Measurements from ENCODE around the gene COL5A1. TPM values are rescaled to one million over a fixed set of nuclear protein-coding genes. Genes with fewer than 3 reads are reported as not detected.
"Not testable (repeated sequence)": the region's sequence is repeated elsewhere in the genome, so short reads cannot be mapped to it uniquely, and the experiment has no call there.

Gene COL5A1
- total RNA-seq, 1 donor from 2014 or later, result 0.14 TPM

DNA sequence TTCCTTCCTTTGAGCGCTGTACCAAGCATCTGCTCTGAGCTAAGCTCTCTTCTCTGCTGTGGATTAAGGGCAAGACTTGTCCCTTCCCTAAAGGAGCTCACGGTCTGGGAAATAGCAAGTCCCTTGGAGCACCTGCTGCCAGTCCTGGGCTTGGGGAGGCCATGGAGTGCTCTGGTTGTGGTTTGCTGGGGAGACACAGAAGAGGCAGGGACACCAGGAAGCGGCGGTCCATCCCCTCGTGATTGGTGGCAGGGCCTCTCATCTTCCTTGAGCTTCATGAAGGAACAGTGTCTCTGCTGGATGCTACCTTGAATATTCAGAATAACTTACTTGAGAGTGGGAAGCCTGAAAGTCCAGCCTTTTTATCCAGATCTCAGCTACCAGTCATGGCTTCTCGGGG is 35.3 kb downstream of the COL5A1 start:
- intact Hi-C loops (cut with micrococcal nuclease), result no loop called here

DNA sequence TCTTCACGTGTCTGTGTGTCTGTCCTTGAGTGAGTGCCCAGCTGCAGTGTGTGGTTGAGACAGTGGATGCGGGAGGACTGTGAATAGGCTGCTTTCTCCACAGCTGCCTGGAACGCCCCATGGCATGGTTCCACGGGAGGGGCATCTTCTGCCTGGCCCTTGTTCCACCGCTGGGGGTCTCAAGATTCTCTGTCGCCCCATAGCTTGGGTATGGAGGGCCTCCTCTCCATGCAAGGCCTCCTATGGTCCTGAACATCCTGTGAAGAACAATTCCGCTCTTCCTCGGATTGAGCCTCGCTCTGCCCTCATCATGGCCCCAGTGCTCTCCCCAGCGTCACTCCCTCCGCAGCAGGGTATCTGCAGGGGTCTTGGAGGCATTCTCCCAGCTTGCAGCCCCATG is 36.1 kb downstream of the COL5A1 start:
- intact Hi-C loops (cut with micrococcal nuclease), result no loop called here

DNA sequence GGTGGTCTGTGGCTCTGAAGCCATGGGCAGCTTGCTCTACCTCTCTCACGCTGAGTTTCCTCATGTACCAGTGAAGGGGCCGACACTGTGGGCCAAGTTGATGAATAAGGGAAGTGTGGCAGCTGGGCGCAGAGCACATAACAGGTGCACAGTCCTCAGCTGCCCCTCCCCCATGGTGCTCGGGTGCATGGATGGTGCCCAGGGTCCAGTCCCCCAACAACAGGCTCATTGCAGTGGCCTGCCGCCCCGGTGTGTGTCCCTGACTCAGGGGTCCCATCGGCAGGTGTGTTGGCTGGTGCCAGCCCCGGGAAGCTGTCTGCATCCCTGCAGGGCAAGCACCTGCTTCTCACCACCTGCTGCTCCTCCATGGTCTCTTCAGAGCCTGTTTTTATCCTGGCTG is 36.6 kb downstream of the COL5A1 start:
- intact Hi-C loops (cut with micrococcal nuclease), result no loop called here

DNA sequence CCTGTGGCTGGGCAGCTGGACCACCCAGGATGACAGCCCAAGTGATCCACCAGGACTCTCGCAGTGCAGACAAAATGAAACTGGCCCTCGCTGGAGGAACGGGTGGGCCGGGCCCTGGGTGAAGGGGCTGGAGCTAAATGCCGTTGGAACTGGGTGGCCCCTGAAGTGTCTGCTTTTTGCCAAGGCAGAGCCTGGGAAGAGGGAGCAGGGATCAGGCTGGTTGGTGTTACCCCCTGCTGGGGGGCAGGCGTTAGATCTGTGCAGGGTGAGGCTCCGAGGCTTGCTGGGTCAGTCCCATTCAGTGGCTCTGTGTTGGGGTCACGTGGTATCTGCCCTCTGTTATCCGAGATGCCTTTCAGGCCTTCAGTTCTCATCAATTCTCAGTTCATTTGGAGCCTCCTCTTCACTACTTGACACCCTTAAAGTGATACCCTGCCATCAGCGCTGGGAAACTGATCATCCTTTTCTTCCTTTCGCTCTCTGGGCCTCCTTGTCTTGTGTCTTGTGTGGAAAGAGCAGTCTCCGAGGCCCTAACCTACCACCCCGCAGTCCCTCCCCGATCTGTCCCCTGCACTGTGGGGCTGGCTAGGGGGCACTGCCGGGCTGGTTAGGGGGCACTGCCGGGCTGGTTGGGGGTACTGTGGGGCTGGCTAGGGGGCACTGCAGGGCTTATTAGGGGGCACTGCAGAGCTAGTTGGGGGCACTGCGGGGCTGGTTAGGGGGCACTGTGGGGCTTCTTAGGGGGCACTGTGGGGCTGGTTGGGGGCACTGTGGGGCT is 37.3 kb downstream of the COL5A1 start:
- intact Hi-C loops (cut with micrococcal nuclease), result no loop called here

DNA sequence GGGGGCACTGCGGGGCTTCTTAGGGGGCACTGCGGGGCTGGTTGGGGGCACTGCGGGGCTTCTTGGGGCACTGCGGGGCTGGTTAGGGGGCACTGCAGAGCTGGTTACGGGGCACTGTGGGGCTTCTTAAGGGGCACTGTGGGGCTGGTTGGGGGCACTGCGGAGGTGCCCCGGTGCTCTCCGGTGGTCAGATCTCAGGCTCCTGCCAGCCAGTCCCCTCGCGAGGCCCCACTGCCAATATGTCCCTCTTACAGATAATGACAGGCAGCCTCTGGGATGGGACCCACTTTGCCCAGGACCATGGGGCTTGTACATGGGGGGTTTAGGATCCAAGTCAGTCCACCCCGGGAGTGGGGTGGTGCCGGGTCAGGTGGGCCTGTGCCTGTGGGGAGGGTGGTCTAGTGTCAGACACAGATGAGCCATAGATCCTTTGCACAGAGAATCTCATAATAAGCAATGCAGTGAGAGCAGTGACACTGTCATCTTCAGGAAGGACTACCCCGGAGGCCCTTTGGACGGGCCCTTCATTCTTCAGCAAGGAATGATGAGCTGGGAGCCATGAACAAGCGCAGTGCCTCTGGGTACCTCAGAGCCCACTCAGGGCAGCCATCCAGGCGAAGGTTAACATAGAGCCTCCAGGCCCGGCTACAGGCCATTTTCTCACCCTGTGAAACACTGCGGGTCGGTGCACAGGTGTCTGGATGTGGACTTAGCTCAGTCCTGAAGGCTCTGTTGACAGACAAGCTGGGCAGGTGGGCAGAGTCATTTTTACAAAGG is 38.2 kb downstream of the COL5A1 start:
- intact Hi-C loops (cut with micrococcal nuclease), result no loop called here

DNA sequence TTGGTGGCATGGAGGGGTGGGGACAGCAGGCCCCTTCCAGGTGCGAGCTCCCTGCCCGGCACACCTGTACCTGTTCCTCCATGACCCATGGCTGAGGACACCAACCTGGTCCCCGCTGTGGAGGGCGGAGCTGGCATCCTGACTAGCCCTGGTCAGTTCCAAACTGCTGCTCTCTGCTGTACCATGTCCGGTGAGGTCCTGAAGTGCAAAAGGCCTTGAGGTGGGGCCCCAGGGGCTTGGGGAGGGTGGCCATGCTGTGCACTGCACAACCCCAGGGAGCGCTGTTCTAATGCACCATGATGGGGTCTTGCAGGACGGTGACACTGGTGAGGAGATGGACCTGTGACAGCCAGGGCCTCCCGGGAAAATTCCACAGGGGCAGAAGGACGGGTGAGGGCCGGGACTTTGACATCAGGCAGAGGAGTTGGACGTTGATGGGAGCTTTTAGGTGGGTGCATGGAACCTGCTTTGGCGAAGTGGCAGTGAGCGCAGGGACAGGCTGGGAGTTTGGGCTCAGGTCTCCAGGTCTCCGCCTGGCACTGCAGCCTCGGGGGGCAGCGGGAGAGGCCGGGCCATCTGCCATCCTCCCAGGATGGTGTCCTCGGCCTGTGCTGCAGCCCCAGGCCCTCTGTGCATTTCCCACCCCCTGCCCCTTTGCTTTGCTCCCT is 38.9 kb downstream of the COL5A1 start:
- intact Hi-C loops (cut with micrococcal nuclease), result no loop called here

DNA sequence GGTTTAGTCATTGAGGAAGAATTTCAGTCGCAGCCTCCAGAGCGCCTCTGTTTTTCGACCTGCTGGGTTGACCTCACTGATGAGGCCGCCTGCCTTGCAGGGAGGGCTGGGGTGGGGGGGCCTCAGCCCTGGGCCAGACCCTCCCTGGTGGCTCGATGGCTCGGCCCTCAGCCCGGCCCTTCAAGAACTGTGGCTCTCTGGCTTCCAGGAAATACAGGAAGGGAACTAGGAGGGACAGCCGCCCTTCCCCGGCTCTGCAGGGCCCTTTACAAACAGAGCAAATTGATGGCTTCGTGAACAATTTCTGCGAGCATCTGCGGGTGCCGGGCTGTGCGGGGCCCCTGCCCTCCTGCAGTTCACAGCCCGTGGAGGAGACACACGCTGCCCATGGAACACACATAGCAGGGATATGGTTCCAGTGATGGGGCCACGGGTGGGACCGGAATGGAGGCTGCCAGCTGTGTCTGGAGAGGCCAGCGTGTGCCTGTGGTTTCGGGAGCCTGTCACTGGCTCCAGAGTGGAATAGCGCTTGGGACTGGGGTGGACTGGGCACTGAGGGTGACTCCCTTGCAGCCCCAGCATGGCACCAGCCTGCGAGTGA is 39.6 kb downstream of the COL5A1 start:
- intact Hi-C loops (cut with micrococcal nuclease), result no loop called here

DNA sequence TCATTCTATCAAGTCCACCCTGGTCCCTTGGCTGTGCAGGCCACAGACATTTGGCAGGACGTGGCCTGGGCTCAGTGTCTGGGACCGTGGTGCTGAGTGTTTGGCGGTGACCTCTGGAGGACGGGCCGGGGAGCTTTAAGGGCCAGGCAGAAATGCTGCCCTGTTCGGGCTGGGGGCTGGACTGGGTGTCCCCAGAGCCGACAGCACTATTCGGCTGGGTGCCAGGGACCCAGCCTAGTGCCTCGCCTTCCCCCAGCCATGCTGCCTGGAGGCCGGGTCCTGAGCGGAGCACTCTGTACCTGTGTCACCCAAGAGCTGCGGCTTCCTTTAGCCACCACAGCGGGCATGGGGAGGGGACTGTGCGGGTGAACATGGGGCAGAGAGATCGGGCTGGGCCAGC is 40.4 kb downstream of the COL5A1 start:
- intact Hi-C loops (cut with micrococcal nuclease), result no loop called here

DNA sequence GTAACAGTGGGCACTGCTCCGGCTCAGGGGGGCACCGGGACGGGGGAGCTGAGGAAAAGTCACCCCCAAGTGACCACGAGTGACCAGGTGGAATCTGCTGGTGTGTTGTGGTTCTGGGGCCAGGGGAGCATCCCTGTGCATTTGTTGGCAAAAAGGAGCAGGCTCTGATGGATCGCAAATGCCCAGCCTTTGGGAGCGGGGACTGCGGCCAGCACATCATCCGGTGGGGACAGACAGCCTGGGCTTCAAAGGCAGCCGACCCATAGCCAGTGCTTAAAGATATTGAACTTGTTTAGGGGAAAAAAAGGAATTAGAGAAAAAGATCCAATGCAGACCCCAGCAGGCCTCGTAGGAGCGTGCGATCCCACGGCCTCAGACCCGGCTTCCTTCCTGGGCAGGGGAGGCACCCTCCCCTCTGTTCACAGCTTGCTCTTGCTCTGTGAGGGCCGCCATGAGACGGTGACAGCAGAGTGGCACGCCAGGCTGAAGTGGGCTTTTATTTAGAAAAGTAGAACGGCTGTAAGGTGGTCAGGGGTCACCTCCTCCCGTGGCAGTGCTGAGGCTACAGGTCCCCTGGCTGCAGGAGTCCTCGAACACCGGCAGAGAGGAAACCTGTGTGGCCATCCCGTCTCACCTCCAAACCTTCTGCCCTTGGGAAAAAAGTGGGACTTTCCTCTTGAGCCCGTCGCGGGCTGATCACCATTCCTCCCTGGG is 41.2 kb downstream of the COL5A1 start:
- intact Hi-C loops (cut with micrococcal nuclease), result no loop called here

DNA sequence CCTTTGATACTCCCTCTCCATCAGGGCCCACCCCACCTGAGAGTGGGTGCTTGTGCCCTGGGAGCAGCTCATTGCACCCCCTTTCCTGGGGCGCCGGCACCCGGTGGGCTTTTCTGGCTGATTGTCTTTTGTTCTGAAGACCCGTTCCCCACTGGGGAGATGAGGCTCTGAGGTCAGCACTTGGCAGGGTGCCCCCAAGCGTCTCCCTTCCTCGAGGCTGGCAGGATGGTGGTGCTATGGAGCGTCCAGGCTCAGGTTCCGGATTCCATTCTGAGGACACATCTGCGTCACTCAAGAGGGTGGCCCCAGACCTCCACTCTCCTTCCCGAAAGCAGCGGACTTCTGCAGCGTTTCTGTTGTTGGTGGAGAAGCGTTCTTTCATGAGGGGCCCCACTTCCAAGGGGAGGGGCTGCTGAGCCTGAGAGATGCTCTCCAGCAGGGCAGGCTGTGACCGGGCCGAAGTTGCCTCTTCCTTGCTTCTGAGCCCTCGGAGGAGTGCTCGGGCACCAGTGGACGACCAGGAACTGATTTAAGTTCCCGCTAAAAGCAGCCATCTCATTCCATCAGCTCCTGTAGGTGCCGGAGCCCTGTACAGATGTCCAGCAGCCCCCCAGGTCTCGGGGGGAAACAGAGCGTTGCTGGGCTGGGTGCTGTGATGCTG is 42.2 kb downstream of the COL5A1 start:
- intact Hi-C loops (cut with micrococcal nuclease), result no loop called here

DNA sequence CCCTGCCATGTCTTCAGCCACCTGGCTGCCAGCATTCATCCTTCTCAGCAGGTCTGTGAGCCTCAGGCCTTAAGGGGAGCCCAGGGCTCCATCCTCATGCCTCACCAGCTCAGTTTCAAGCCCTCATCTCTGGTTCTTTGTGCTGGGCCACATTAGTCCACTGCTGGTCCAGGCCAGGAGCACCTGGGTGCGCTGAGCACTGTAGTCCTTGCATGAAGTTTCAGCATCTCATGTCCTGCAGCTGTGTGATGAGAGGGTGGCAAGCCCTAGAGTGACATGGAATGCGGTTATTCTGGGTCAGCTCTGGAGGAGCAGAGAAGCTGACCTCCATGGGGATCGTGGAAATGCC is 42.7 kb downstream of the COL5A1 start:
- intact Hi-C loops (cut with micrococcal nuclease), result no loop called here

DNA sequence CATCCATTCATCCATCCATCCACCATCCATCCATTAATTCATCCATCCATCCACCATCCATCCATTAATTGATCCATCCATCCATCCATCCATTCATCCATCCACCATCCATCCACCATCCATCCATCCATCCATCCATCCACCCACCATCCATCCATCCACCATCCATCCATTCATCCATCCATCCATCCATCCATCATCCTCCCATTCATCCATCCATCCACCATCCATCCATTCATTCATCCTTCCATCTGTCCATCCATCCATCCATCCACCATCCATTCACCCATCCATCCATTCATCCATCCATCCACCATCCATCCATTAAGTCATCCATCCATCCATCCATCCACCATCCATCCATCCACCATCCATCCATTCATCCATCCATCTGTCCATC is 43.3 kb downstream of the COL5A1 start:
- intact Hi-C loops (cut with micrococcal nuclease), result not testable (repeated sequence)

DNA sequence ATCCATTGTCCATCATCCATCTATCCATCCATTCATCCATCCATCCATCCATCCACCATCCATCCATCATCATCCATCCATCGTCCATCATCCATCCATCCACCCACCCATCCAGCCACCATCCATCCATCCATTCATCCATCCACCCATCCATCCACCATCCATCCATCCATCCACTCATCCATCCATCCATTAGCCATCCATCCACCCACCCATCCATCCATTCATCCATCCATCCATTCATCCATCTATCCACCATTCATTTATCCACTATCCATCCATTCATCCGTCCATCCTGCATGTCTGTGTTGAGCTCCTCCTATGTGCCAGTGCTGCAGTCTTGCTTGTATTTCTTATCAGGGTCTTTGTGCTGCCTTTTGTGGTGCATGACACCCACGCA is 44.2 kb downstream of the COL5A1 start:
- intact Hi-C loops (cut with micrococcal nuclease), result no loop called here

DNA sequence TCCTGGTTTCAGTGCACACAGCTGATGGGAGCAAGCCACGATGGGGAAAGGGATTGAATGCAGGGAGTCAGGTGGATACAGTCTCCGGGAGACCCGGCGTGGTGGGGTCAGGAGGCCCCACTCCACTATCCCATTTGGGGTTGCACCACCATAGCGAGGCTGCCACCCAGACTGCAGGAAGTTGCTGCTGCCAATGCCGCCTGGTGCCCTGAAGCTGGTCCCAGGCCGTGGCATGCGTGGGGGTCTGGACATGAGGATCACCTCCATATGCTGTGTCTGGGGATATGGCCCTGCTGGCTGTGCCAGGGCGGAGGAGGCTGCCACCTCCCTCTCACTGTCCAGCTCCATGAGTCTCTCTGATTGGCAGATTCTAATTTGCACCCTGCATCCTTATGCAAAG is 45.3 kb downstream of the COL5A1 start:
- intact Hi-C loops (cut with micrococcal nuclease), result no loop called here

DNA sequence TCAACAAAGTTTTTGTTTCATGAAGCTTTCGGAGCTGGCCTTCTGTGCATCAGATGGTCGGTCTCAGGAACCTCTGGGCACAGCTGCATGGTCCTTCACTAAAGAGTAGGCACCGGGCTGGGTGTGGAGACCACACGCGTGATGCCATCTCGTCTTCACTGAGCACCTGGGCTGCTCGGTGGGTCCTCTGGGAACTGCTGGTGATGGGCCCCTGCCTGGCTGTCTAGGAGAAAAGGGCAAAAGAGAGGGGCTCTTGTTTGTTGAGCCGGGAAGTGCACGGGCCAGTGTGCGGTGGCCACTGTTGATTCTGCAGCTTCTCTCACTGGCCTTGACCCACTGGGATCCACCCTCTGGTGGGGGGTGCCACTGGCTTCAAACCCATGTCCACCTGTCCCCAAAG is 46.0 kb downstream of the COL5A1 start:
- intact Hi-C loops (cut with micrococcal nuclease), result no loop called here

DNA sequence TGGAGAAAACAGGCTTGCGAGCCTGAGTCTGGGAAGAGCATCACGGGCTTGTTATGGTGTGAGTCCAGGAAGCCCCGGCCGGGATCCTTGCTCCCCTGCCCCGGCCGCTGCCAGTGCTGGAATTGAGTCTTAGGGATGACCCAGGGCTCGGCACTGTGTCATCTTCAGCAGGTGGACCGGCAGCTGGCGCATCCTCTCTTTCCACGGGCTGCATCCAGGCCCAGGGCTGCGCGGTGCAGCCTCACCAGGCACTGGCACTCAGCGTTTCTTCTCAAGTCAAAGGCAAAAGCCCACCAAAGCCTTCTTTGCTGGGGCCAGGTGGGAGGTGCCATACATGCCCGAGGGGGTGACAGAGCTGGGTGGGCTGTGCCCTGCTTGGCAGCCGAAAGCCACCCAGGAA is 46.6 kb downstream of the COL5A1 start:
- intact Hi-C loops (cut with micrococcal nuclease), result no loop called here

DNA sequence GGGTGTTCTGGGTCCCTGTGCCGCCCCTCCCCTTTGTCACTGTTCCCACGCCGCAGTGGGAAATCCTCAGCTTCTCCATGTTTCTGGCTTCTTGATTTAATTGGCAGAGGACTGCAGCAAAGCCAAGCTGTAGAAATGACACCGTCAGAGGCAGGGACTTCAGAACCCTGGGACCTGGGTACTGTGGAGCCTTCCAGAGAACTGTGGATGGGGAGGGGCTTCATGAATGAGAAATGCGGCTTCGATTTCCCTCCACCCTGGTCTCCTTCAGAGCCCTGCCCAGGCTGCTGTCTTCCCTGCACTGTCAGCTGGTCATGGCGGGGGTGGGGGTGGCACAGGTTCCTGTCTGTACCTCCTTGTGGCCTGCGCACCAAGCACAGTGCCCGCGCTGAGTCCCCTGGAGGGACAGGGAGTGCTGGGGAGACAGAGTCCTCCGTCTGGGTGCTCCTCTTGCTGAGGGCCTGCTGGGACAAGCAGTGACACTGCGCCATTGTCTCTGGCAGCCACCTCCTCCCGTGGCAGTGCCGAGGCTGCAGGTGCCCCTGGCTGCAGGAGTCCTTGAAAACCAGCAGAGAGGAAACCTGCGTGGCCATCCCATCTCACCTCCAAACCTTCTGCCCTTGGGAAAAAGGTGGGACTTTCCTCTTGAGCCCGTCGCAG is 47.2 kb downstream of the COL5A1 start:
- intact Hi-C loops (cut with micrococcal nuclease), result no loop called here

DNA sequence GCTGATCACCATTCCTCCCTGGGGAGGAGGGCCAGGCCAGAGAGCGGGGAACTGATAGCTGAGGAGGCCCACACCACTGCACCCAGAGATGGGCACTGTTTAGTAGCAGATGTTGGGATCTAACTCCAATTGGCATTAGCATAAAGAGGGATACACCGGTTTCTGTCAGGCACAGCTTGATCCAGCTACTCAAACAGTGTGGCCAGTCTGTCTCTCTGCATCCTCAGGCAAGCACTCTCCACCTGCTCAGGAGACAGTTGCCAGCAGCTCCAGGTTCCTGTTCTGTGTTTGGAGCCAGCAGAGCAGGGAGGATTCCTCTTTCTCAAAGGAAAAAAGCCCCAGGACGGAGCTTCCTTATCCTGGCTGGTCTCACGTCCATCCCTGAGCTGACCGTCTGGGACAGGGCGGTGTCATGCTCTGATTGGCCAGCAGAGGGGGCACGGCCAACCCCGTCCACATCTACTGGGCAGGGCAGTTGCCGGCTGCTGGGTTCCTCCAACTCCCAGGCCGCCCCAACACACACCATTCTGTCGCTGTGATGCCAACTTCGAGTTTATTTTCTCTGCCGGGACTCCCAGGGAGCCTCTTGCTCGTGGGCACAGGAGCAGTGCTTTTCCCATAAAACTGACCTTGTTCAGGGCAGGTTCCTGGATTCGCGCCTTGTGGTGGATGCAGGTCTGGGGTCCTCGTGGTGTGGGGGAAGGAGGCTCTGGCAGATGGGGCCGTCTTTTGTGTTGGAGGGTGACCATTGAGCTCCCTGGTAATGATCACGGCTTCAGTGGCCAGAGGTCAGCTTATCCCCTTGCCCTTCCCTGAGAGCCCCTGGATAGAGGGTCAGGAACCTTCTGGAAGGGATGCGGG is 47.9 kb downstream of the COL5A1 start:
- intact Hi-C loops (cut with micrococcal nuclease), result no loop called here

DNA sequence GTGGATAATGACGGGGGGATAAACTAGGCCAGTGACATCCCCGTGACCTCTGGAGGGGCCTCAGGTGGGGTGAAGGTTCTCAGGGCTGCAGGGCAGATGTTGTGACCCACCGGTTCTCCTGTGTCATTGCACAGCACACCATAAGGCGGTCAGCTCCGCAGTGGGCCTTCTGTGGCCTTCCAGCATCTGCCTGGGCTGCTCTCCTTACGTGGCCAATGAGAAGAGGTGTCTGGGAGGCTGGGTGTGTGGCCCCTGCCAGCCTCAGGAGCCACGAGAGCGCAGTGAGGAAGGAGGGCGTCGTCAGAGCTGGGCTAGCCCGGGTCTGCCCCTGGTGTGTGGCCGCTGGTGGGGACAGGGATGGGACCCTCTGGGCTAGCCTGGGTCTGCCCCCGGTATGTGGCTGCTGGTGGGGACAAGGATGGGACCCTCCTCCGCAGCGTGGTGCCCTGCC is 48.7 kb downstream of the COL5A1 start:
- intact Hi-C loops (cut with micrococcal nuclease), result no loop called here

Data from T-helper 2 cell treated with Interferon-gamma antibody and Interleukin-4, amounts not matched to agents 100 ng/mL and 5 ng/mL, for 36 hours (primary cell).